SIG-M5 treated with dmso at 0.1 percent for 504 hours (cell line): ENCODE data around the gene AHCYL1.
A peak's percentile ranks its signal among the peaks of the same experiment; 100 is the strongest.

ENCODE experiments used
- DNase-seq: peaks from one replicate; lab custom pipeline; 2025; ENCODE audit not compliant: unreplicated experiment; lab: John Stamatoyannopoulos, UW

The AHCYL1 gene

GRCh38 chr1:110059133-110059863, 74.7 kb downstream of the AHCYL1 start:
- no peak for DNase-seq

DNA sequence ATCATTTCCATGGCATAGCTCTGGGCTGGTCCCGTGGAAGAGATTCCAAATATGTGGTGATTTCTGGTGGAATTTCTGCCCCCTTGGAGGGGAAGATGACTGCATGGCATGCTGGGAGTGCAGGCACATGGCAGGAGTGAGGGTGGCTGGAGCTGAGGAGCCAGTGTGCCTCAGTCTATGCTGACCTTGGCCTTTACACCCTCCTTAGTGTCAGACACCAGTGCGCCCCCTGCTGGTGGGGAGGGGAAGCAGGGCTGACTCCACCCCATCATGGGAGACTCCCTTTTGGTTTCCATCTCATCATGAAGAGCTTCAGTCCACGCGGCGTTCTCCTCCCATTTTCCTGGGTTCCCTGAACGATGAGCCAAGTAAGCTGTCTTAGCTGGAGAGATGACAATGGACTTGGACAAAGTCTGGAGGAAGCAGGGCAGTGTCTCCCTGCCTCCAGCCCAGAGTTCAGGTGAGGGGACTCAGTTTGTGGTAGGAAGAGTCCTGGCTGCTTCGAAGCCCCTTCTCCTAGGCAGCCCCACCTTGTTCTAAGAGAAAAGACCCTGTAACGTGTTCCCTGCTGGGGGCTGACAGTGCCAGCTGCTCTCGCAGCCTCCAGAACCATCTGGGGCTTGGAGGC, 75.6 kb downstream of the AHCYL1 start:
- DNase-seq: peak; percentile 32

DNA sequence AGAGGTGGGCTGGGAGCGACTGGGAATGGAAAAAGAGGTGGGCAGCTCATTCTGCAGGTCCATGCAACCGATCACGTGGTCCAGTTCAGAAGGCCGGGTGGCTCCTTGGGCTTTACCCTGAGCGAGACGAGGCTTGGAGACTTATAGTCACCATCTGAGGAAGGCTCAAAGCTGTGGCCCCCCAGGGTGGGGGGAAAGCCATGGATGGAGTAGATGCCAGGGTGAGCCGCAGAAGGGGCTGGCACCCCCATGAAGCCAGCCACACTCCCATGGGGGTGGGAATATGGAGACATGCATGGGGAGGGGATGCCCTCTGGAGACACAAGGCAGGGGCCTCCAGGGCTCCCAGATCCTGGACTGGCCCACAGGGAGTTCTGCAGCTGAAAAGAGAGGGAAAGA, 76.1 kb downstream of the AHCYL1 start:
- DNase-seq: no peak

DNA sequence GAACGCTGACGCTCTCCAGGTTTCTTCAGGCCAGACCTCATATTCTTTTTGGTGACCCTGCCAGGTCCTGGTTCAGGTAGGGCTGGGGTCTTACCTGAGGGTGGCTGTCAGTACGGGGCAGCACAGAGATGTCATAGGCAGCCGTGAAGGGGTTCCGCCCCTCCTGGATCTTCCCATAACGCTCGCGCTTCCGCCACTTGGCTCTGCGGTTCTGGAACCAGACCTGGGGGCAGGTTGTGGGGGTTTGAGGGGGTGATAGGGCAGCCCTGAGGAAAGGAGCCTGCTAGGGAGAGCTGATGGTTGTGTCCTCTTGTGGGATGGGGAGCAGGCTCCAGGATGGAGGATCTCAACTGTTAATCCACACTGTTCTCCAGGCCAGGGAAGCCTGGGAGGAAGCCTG, 76.8 kb downstream of the AHCYL1 start:
- DNase-seq: no peak

- no peak for DNase-seq
Observed at GRCh38 chr1:110062612-110063011, 78.0 kb downstream of the AHCYL1 start.

DNA sequence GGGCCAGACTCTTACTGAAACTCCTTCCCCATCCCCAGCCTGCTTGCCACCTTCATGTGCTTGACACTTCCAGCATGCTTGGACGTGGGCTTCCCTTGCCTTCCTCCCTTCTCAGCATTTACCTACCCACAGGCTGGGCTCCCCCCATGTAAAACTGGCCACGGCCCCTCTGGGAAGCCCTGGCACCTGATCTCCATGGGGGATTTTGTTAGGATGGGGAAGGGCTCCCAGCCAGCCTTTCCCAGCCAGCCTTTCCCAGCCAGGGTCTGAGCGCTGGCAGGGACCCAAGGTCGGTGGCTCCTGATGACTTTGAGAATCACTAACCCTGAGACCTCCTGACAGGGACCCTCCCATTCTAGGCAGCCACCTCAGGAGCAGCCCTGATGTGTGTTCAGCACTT, 79.2 kb downstream of the AHCYL1 start:
- DNase-seq: no peak

GRCh38 chr1:110064576-110065337, 80.2 kb downstream of the AHCYL1 start:
- DNase-seq: no peak

GRCh38 chr1:110065841-110066240, 81.3 kb downstream of the AHCYL1 start:
- DNase-seq: no peak

DNA sequence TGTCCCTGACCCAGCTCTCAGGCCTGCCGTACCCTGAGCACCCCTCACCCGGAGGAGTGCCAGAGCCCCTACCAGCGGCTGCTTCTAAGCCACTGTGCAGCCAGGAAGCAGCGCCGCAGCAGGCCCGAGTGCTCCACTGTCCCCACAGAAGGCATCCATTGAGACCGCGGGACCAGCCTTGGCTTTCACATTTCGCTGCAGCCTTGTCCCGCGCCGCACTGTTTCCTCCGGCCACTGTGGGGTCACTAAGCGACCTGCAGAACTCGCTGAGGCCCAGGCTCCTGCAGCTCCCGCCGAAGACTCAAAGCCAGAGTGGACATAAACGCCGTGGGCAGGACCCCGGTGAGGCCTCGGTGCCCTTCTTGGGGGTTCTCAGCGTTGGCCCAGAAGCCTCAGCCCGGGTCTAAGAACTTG, 82.9 kb downstream of the AHCYL1 start:
- DNase-seq: no peak

DNA sequence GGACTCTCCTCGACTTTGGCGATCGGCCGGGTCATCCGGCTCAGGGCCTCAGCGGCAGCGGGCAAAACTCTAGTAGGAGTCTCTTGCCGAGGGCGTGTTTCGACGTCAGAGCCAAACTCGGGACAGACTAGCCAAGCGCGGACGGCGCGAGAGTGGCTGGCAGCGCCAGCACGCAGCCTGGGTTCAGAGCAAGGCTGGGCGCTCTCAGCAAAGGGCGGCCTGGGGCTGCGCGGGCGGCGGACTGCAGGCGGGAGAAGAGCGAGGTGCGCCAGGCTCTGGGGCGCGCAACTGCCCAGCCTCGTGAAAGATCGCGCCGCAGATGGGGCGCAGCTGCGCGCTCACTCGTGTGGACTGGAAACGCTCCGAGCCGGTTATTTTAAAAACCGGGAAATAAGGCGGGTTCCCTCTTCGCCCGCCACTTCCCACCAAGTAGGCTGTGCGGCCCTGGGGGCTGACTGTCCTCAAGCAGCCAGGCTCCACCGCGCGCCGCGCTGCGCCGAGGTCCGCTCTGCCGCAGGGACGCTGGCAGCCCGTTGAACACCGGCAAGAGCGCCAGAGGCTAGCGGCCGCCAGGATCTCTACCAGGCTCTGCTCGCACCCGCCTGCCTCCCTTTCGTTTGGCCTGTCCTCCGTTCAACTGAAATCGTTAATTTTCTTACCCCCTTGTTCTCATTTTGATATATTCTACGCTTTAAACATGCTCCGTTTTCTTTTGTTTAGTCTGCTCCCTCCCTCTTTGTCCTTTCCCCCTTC, 83.5 kb downstream of the AHCYL1 start:
- no peak for DNase-seq

DNA sequence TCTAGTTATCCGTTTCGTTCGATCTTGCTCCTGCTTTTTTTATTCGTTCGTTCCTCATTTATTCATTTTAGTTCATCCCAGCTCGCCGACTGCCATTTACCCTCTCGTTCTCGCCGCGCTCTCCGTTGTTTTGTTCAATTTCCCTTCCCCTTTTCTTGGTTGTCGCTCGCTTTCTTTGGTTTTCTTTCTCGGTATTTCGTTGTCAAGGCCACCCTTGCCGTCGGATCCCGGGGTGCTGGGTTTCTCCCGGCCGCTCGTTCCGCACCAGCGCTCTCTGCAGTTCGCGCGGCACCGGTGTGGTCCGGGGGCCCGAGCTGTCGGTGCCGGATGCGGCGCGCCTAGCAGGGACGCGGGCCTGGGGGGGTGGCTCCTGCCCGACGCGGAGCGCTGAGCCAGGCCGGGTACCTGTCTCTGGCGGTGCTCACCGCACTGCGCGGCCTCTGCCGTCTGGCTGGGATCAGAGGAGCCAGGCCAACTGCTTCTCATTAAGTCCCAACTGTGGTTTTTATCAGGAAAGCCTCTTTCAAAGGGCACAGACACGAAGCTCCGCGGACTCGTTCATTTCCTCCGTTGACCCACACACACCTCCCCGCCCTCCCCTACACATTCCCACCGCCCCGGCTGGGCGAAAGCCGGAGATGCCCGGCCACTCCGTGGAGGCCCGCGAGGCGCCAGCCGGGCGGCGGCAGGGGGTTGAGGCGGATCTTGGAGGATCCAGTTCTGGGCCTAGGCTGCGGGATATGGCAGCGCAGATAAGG, 84.3 kb downstream of the AHCYL1 start:
- peak; percentile 14 for DNase-seq

DNA sequence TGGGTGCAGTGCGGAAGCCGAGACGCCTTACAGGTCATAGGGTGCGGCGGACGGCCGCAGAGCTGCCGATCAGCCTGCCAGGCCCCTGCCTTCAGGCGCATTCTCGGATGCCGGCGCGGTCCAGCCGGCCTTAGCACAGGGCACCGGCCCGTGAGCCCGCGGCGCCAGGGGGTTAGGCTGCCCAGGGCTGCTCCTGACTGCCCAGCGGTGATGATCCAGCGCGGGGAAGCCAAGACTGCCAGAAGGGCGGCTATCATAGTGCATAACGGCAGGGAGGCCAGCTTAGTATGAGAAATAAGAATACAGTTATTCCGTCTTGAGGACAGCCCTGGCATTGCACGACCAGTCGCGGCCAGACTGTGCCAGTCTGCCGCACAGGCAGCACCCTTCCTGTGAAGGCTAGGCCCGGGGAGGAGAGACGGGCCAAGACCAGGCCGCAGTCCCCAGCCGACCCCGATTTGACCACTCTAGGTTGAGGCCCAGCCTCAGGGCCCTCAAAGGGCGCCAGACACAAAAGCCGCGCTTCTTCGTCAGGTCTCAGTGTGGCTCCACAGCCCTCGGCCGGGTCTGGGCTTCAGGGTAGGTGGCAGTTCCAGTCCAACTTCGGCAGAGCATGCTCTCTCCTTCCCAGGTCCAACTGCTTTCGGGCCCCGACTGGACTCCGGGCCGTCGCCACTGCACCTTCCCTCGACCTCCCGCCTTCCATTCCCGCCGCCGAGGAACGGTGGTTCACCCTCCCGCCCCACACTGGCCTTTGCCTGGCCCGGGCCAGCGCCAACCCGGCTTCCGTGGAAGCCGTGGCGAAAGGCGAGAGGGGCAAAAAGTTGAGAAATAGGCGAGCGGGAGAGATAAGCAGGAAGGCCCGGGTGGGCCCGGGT, 85.1 kb downstream of the AHCYL1 start:
- DNase-seq: no peak

DNA sequence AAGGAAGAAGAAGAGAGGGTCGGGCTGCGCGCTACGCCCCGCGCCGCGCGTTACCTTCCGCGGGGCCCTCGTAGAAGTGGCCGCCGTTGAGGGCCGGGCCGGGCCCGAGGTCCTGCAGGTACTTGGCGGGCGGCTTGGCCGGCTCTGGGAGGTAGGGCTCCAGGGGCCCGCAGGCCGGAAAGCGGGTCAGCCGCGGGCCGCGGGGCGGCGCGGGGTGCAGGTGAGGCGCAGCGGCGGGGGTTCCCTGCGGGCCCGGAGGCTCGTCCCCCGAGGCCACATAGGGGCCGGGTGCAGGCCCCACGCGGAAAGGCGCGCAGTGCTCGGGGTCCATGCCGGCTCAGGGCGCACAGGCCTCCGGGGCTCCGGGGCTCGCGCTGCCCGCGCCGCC, 85.7 kb downstream of the AHCYL1 start:
- no peak for DNase-seq

DNA sequence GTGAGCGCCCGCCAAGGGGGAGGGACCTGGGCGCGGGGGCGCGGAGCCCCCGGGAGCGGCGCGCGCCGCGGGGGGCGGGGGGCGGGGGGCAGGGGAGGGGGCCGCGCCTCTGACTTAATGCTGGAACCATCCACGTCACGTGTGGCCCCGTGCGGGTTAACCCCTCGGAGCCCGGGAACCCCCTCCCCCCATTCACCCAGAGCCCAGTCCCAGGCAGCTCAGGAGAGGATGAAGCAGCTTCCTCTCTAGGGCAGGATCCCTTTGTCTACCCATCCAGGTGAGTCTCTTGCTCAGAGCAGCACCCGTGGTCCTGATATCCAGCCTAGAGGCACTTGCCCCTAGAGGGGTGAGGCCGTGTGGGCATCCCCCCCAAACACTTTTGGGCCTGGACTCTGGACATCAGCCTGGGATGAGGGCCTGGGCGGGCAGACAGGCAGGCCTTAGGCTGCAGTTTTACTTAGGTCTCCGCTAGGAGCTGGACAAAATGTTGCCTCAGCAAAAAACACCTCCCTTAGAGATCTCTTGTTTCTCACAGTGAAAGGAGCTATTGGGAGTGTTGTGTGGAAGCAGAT, 86.2 kb downstream of the AHCYL1 start, which contains the start of gene ALX3:
Gene ALX3 (minus strand): TSS at position 2 of the 572 bp plus-strand sequence. CDS start 60 bp downstream, outside the sequence.
- no peak for DNase-seq
